HG02571 (cell line): ENCODE measurements around the gene TIGD2.

Experiments
- ATAC-seq: cut with Tn5 transposase; IDR thresholded peaks from one replicate; pipeline ENCODE4 v1.9.1; 2021; ENCODE audit warnings: mild to moderate bottlenecking, moderate library complexity; ENCODE audit not compliant: unreplicated experiment

The TIGD2 gene

GRCh38 chr4:89110986-89111832 lies at the start of gene TIGD2:
TIGD2 (plus strand) TSS chr4:89111533; CDS start chr4:89112975, 1,442 bp downstream.
- peak; percentile 89 for ATAC-seq

- ATAC-seq = no peak
Observed at GRCh38 chr4:89064848-89065247, 46.5 kb upstream of the TIGD2 start.

- ATAC-seq = no peak
Observed at GRCh38 chr4:89067417-89067816, 43.9 kb upstream of the TIGD2 start.

- ATAC-seq = peak; percentile 66
Observed at GRCh38 chr4:89069481-89069880, 41.9 kb upstream of the TIGD2 start.

GRCh38 chr4:89070041-89070440 lies 41.3 kb upstream of the TIGD2 start:
- ATAC-seq = no peak

- ATAC-seq = no peak
Observed at GRCh38 chr4:89071311-89071710, 40.0 kb upstream of the TIGD2 start.

GRCh38 chr4:89072921-89073320 lies 38.4 kb upstream of the TIGD2 start:
- no peak for ATAC-seq

GRCh38 chr4:89077761-89078160 lies 33.6 kb upstream of the TIGD2 start:
- ATAC-seq = no peak

- no peak for ATAC-seq
Observed at GRCh38 chr4:89078300-89078699, 33.0 kb upstream of the TIGD2 start.

- no peak for ATAC-seq
Observed at GRCh38 chr4:89099034-89099433, 12.3 kb upstream of the TIGD2 start.

- ATAC-seq = no peak
Observed at GRCh38 chr4:89099471-89099870, 11.9 kb upstream of the TIGD2 start.

- peak; percentile 2 for ATAC-seq
Observed at GRCh38 chr4:89100853-89101252, 10.5 kb upstream of the TIGD2 start.

- peak; percentile 94 for ATAC-seq
Observed at GRCh38 chr4:89101256-89102161, 9.8 kb upstream of the TIGD2 start.

- no peak for ATAC-seq
Observed at GRCh38 chr4:89105726-89106125, 5.6 kb upstream of the TIGD2 start.

- ATAC-seq = no peak
Observed at GRCh38 chr4:89108091-89108490, 3.2 kb upstream of the TIGD2 start.

- ATAC-seq = no peak
Observed at GRCh38 chr4:89109841-89110540, 1.3 kb upstream of the TIGD2 start.

- no peak for ATAC-seq
Observed at GRCh38 chr4:89110541-89110985, 770 bp upstream of the TIGD2 start.

- ATAC-seq = no peak
Observed at GRCh38 chr4:89111833-89112563, 665 bp downstream of the TIGD2 start.

- no peak for ATAC-seq
Observed at GRCh38 chr4:89113415-89113814, 2.1 kb downstream of the TIGD2 start.

- no peak for ATAC-seq
Observed at GRCh38 chr4:89114100-89114499, 2.8 kb downstream of the TIGD2 start.
